HG03045 (cell line): ENCODE data around the gene COL28A1.
"Not testable (repeated sequence)": the region's sequence is repeated elsewhere in the genome, so short reads cannot be mapped to it uniquely, and the experiment has no call there.

Experiments
- ATAC-seq: cut with Tn5 transposase; IDR thresholded peaks from one replicate; pipeline ENCODE4 v1.9.1; 2021; ENCODE audit warnings: mild to moderate bottlenecking, moderate library complexity; ENCODE audit not compliant: unreplicated experiment

The COL28A1 gene

DNA sequence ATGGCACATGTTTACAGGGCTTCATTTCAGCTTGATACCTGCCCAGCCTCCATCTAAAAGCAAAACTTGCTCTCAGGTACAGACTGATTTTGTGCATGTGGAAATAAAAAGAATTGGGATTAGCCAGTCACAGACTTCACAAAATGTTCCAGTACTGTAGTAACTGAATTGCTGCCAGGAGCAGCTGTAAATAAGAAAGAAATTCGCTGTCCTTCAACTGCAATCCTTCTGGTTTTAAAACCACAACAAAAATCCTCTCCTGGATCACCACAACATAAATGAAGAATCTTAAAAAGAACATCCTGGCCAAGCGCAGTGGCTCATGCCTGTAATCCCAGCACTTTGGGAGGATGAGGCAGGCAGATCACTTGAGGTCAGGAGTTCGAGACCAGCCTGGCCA, 27.1 kb upstream of the COL28A1 start:
- no peak for ATAC-seq

DNA sequence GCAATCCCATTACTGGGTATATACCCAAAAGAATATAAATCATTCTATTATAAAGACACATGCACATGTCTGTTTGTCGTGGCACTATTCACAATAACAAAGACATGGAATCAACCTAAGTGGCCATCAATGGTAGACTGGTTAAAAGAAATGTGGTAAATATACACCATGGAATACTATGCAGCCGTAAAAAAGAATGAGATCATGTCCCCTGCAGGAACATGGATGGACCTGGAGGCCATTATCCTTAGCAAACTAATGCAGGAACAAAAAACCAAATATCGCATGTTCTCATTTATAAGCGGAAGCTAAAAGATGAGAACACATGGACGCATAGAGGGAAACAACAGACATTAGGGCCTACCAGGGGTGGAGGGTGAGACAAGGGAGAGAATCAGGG, 25.9 kb upstream of the COL28A1 start:
- ATAC-seq = not testable (repeated sequence)

DNA sequence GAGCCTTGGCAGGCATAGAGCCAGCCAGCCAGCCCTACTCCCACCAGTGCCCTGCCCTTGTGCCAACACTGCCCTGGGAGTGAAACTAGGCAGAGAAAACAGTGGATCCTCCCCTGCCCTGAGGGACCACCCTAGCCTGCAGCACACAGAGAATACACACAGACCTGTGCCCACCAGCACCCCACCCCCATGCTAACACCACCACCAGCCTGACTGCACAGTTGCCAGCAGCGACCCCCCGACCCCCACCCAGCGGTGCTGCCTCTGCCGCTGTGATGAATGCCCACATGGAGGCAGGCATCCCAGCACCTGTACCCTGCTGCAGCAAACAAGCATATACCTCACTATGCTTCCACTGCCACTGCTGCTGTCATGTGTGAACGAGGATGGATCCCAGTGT, 21.6 kb upstream of the COL28A1 start:
- ATAC-seq = no peak

- ATAC-seq = no peak
These were observed 21.2 kb upstream of the COL28A1 start for GRCh38 chr7:7556852-7557251.

GRCh38 chr7:7554649-7555575, 19.2 kb upstream of the COL28A1 start:
- ATAC-seq = no peak

GRCh38 chr7:7554021-7554432, 18.4 kb upstream of the COL28A1 start:
- no peak for ATAC-seq

DNA sequence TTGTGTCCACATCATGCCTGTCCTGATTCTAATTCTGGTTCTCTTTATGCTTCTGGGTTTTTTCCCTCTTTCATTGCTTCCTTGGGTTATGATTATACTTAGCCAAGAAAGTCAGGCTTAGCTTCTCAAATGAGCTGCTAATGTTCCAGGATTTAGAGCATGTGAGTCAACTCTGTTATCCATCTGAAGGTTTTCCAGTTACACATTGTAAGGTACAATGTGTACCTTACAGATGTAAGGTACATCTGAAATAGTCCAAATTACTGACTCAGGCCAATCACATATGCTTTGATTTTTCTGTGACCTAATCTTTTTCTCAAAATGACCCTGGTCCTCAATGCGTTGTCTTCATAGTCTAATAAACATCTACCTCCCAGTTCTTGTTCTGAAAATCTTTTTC, 17.7 kb upstream of the COL28A1 start:
- ATAC-seq = no peak

DNA sequence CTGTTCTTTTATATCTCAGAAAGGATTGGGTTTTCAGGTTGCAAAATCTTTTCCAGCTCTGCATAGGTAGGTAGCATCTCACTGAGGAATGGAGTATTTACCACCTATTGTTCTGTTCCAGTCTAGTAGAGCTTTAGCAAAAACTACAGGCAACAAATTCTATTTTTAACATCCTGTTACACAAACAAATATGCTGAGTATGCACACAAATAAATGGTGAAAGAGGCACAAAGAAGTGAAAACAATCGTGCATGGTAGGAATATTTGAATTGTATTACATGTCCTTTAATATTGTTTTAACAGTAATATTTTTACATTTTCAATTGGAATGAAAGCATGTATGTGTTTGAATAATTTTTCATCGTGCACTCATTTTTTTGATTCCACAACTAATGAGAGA, 16.5 kb upstream of the COL28A1 start:
- no peak for ATAC-seq

- ATAC-seq = no peak
These were observed 15.0 kb upstream of the COL28A1 start for GRCh38 chr7:7550663-7551062.

GRCh38 chr7:7548407-7548806, 12.7 kb upstream of the COL28A1 start:
- no peak for ATAC-seq

DNA sequence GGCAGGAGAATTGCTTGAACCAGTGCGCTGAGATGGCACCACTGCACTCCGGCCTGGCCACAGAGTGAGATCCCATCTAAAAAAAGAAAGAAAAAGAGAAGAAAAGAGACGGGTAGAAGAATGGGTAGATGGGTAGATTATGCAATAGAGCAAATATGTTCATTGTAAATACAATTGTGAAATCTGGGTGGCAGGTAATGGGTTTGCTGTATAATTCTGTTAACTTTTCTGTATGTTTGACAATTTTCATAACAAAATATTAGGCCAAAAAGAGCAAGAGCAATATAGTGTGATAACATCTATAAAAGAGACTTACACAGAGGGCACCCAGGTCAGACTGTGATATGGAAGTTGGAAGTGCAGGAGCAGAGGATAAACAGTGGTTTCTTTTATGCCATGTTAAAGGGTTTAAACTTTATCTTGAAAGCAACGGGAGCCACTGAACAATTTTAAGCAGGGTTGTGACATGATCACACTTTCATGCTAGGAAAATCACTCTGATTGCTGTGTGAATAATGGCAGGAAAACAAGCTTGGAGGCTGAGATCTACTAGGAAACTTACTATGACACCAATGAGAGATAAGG, 6.7 kb upstream of the COL28A1 start:
- ATAC-seq = no peak

GRCh38 chr7:7539711-7540110, 4.0 kb upstream of the COL28A1 start:
- ATAC-seq = no peak

- ATAC-seq = no peak
These were observed 3.5 kb upstream of the COL28A1 start for GRCh38 chr7:7539152-7539551.

- ATAC-seq = no peak
These were observed 2.0 kb upstream of the COL28A1 start for GRCh38 chr7:7537711-7538110.

DNA sequence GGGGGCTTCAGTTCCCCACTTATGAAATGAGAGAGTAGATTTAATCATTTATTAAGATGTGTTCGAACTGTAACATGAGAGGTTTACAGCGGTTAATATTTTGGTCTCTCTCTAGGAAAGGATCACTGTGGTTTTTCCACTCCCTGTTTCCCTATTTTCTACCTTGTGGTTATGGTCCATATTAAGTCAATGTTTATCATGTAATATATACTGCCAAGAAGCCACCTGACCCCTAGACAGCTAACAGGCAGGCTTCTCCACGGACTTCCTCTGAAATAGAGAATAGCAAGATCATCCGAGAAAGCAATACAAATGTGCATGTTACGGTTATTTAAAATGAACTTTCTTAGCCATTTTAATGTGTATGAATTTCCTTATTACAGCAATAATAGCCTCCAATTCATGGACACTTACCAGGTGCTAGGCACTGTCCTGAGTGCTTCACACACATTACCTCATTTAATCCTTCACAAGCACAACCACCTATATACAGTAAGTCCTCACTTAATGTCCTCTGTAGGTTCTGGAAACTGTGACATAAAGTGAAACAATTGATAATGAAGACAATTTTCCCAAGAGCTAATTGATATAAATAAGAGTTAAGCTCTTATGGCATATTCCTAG, 835 bp upstream of the COL28A1 start:
- no peak for ATAC-seq

- ATAC-seq = no peak
These were observed 1.7 kb downstream of the COL28A1 start for GRCh38 chr7:7533831-7534430.

DNA sequence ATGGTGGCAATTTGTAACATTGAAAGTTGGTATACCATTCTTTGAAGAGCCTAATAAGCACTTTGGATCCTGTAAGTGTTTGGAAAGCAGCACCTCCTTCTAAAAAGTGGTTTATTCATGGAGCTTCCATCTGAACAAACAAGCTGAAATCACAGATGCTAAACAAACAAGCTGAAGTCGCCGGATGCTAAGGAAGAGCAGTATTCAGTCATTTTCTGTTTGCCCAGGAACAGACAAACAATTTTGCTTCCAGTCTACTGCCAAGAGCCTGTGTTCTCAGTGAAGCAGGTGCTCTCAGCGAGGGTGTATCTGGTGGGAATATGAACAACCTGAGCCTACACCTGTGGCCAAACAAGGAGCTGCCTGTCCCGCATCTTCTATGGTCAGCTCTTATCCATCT, 6.3 kb downstream of the COL28A1 start:
- no peak for ATAC-seq

DNA sequence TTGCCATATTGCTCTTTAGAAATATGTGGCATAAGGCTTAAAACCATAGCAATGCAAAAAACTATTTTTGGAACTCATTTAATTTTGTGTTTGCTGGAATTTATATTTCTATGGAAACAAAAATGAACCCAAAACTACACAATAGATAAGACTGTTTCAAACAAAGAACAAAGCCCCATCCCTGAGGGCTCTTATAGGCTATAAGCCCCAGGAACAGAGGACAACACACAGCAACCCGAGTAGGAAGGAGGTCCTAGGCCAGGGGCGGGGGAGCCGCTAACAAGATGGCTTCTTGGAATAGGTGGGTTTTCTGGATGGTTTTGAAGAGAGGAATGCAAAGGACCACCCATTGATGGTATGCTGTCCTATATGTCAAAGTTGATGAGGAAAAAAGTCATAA, 8.6 kb downstream of the COL28A1 start:
- ATAC-seq = no peak

GRCh38 chr7:7526006-7526405, 9.7 kb downstream of the COL28A1 start:
- ATAC-seq = no peak

GRCh38 chr7:7524121-7524520, 11.6 kb downstream of the COL28A1 start:
- ATAC-seq = no peak

- ATAC-seq = no peak
These were observed 13.3 kb downstream of the COL28A1 start for GRCh38 chr7:7522421-7522820.

DNA sequence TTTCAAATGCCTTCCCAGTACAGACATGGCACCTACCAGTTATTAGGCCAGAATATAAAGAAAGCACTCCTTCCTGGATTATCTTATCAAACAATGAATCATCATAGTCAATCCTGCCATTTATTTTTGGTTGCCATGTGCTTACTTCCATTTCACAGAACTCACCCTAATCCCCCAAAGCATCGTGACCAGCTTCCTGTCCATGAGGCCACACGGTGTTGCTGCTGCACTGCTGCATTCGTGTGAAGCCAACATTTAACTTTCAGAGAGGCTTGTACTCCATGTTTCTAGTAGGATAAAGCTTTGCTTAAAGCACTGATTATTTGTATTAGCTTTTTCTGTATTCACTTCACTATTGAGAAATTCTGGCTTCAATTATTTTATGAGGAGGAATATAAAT, 14.4 kb downstream of the COL28A1 start:
- no peak for ATAC-seq
